Urinary bladder (tissue), 4 donors: ENCODE measurements around the gene ITPK1. TPM values are rescaled to one million over a fixed set of nuclear protein-coding genes. Genes with fewer than 3 reads are reported as not detected.

Experiments used
- DNase-seq: peaks from one replicate; pipeline ENCODE4 v3.0.0-alpha.2; 2015; ENCODE audit errors: extremely low spot score
- H3K27ac ChIP-seq: one replicate; pipeline ENCODE4 v1.5.1; 2013; ENCODE audit warnings: low read depth, mild to moderate bottlenecking, moderate library complexity
- H3K36me3 ChIP-seq: one replicate; pipeline ENCODE4 v1.6.1; 2013; ENCODE audit warnings: mild to moderate bottlenecking, moderate library complexity; ENCODE audit not compliant: insufficient read depth
- H3K4me1 ChIP-seq: one replicate; pipeline ENCODE4 v1.6.1; 2013; ENCODE audit warnings: mild to moderate bottlenecking, moderate library complexity; ENCODE audit not compliant: insufficient read depth
- H3K4me3 ChIP-seq: one replicate; pipeline ENCODE4 v1.5.1; 2013; ENCODE audit warnings: low read depth, low read length
- WGBS: extraction: QIAGEN DNeasy Blood & Tissue Kit; methylation state at CpG from one replicate; pipeline ENCODE4 v1.1.7; 2013; 5-methylcytosine and 5-hydroxymethylcytosine counted together
- polyA plus RNA-seq: library from polyadenylated mRNA; stranded (reverse); fragments of 200-250 nt; gene quantifications from one replicate; pipeline ENCODE4 v1.2.3, GENCODE V29; 2013
- total RNA-seq: library from RNA; depleted of rRNA; stranded (reverse); fragments of >200 nt; gene quantifications from one replicate; pipeline ENCODE4 v1.2.3, GENCODE V29; 2014
- donor health status: healthy with polysubstance abuse.
- donor health status: healthy.

ITPK1 gene
- total and polyA plus RNA-seq, 2 donors = 15.8 to 109 TPM

- WGBS = 94% methylated on average over 1 of the region's 1 CpG
- H3K4me1 ChIP-seq = no peaks in the 10 kb centered on the region
- DNase-seq = no peak
- H3K36me3 ChIP-seq = no peaks in the 10 kb centered on the region
- H3K4me3 ChIP-seq = no peak overlapping the region
- no peak overlapping the region for H3K27ac ChIP-seq
Measured at GRCh38 chr14:92887157-92887556, 228.6 kb downstream of the ITPK1 start.

Other genes with a start within 250 kb of the ITPK1 start
- gene CHGA, start 192.8 kb downstream of the ITPK1 start, total RNA-seq = 3.8 TPM
- 6.7 TPM for gene CHGA, start 192.8 kb downstream of the ITPK1 start, polyA plus RNA-seq
- 26.6 TPM for gene MOAP1, start 69.0 kb upstream of the ITPK1 start, total RNA-seq
- gene MOAP1, start 69.0 kb upstream of the ITPK1 start, polyA plus RNA-seq = 46.3 TPM
- gene LYSET, start 69.4 kb upstream of the ITPK1 start, total RNA-seq = 9.4 TPM
- gene LYSET, start 69.4 kb upstream of the ITPK1 start, polyA plus RNA-seq = 20.3 TPM
- gene GON7, start 91.1 kb upstream of the ITPK1 start, total RNA-seq = 16.2 TPM
- gene GON7, start 91.1 kb upstream of the ITPK1 start, polyA plus RNA-seq = 13.0 TPM
- gene UBR7, start 91.3 kb upstream of the ITPK1 start, total RNA-seq = 28.2 TPM
- gene UBR7, start 91.3 kb upstream of the ITPK1 start, polyA plus RNA-seq = 19.5 TPM
- gene BTBD7, start 217.1 kb upstream of the ITPK1 start, total RNA-seq = 56.5 TPM
- 14.3 TPM for gene BTBD7, start 217.1 kb upstream of the ITPK1 start, polyA plus RNA-seq
- not detected for gene COX8C, start 231.3 kb upstream of the ITPK1 start, total RNA-seq
- 0.23 TPM for gene COX8C, start 231.3 kb upstream of the ITPK1 start, polyA plus RNA-seq